ENCODE results near the gene AANAT.

The AANAT gene

GRCh38 chr17:76469076-76469990, 1.9 kb downstream of the AANAT start:
- no peak for DNase-seq

- DNase-seq = no peak
Measured at GRCh38 chr17:76469991-76470739, 2.8 kb downstream of the AANAT start.

DNA sequence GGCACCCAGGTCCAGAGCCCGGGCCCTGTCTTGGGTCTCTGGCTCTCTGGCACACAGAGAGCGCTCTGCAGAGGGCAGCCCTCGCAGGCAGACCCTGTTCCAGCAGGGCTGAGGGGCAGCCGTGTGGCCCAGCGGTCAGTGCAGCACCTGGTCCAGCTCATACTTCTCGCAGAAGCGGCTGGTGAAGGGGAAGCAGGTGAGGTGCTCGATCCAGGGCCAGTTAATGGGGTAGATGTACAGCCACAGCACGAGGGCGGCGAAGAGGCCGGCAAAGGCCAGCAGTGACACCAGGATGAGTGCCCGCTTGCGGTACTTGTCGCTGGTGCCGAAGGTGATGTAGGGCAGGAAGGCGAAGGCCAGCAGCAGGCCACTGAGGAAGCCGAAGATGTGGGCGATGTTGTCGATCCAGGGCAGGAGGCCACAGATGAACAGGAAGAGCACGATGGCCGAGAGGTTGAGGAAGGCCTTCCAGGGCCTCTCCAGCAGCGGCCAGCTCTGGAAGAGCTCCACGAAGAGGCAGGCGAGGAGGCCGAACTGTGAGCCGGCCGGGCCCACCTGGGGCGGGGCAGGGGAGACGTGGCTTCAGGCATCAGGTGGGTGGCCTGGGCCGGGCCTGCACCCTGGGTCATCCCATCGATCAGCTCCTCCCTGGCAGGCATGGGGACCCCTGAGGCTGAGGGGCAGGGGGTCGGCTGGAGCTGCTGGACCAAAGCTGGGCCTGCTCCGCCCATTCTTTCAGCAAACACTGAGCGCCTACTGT, 4.3 kb downstream of the AANAT start:
- DNase-seq = no peak

GRCh38 chr17:76472258-76472645, 4.8 kb downstream of the AANAT start:
- DNase-seq = no peak

- DNase-seq = no peak
Measured at GRCh38 chr17:76472726-76473125, 5.3 kb downstream of the AANAT start.

DNA sequence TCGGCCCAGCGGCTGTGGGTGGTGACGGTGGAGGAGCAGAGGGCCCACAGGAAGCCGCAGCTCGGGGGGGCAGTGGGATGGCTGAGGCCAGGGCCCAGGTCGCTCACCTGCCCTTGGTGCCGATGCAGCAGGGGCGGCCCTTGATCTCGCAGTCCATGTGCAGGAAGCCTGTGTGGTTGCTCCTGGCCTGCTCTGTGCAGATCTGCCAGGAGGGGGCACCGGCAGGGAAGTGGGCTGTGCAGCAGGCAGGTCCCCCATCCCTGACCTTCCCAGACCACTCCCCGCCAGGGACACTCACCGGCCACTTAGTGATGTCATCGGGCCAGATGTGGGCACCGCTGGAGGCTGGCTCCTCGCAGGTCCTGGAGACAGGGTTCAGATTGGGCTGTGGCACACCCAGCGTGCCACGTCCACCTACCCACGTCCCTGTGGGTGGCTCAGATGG, 6.2 kb downstream of the AANAT start:
- DNase-seq = peak; percentile 17

GRCh38 chr17:76474238-76474637, 6.8 kb downstream of the AANAT start:
- DNase-seq = no peak

GRCh38 chr17:76474894-76475293, 7.5 kb downstream of the AANAT start:
- DNase-seq = no peak

GRCh38 chr17:76475302-76475701, 7.9 kb downstream of the AANAT start:
- DNase-seq = no peak

GRCh38 chr17:76476736-76477135, 9.3 kb downstream of the AANAT start:
- no peak for DNase-seq

DNA sequence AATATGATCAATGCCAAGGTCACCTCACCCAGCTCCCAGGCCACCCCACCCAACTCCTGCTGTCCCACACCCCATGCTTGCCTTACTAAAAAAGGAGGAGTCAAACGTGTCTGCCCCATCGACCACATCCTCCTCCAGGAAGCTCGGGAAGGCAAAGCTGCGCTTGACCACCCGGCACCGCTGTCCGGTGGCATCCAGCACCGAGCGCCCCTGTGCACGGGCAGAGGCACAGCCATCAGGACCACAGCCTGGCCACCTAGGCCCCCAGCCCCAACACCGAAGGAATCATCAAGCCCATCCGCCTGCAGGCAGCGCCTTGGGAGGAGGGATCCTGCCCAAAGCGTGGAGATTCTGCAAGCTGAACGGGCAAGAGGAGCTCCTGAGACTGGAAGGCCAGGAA, 10.2 kb downstream of the AANAT start:
- no peak for DNase-seq

GRCh38 chr17:76478097-76478496, 10.7 kb downstream of the AANAT start:
- no peak for DNase-seq

GRCh38 chr17:76478730-76479514, 11.5 kb downstream of the AANAT start:
- no peak for DNase-seq

DNA sequence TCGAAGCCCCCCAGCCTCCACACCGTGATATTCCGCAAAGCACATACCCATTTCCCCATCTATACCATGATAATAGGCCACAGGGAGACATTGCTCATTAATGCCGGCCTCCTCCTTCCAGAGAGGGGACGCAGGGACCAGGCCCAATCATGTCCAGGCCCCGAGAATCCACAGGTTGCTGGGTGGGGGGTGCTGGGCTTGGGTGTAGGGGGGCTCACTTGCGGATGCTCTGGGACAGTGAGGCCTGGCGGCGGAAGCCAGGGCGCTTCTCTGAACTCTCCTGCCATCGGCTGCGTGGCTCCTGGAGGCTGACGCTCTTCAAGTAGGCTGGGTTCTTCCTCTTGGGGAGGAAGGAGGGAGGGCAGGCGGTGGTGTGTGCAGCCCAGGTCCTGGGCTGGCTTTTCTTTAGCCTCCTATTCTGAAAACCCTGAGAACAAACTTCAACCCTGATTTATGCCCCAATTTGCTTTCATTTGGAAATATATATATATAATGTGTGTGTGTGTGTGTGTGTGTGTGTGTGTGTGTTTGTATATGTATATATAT, 12.2 kb downstream of the AANAT start:
- DNase-seq = no peak

- DNase-seq = no peak
Measured at GRCh38 chr17:76480632-76481031, 13.2 kb downstream of the AANAT start.

DNA sequence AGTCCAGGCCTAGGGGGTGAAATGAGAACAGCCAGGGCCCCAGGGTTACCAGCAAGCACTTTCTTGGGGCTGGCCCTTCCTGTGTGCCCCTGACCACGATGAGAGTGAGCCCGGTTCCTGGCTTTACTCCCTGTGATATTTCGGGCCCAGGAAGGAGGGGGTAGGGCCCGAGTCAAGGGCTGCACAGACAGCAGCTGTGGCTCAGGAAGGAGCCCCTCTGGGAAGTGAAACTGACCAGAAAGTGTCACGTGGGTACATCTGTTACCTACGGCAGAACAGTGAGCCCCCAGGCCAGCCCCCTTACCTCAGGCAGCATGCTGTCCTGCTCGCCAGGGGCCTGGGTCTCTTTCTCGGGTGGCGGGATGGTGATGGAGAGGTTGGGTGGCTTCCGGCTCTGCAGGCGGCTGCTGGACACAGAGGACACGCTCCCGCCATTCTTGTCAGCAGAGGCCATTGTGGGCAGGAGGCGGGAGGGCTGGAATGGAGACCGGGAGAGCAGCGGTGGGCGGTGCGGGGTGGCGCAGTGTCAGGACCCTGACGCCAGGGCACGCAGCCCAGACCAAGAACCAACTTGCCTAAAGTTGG, 13.8 kb downstream of the AANAT start:
- no peak for DNase-seq

DNA sequence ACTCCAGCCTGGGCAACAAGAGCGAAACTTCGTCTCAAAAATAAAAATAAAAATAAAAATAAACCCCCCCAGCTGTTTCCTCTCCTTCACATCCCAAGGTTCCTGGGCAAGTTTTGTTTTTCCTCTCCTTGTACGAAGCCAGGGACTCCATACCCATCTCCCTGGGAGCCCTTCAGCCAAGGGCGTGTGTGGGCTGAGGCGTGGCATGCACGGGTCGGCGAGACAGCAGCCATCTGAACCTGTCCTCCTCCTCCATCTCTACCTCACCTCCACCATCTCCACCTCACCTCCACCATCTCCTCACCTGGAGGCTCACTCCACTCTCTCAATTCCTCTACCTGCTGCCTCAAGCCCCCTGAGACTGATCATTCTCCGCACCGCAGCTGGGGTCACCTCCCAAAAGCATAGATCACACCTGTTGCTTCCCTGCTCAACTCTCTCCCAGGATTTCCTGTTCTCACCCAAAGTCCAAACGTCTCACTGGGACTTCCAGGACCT, 16.9 kb downstream of the AANAT start:
- DNase-seq = no peak

DNA sequence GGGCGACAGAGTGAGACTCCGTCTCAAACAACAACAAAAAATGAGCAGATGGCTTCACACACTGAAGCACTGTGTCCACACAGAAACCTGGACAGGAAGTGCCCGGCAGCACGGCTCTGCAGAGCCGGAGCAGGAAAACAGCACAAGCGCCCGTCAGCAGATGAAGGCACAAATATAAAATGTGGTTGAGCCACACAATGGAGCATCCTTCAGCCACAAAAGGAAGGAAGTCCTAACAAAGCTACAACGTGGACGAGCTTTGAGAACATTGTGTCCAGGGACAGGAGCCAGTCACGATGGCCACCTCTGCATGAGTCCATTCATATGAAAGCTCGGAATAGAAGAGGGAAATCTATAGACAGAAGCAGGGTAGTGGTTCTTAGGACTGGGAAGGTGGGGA, 18.2 kb downstream of the AANAT start:
- peak; percentile 79 for DNase-seq

GRCh38 chr17:76487451-76488192, 20.2 kb downstream of the AANAT start:
- DNase-seq = no peak

- no peak for DNase-seq
Measured at GRCh38 chr17:76490112-76490710, 22.8 kb downstream of the AANAT start.
